NCI-H524 (cell line): ENCODE results near the gene CACNA1B.
A peak's percentile ranks its signal among the peaks of the same experiment; 100 is the strongest.
"Not testable (repeated sequence)": the region's sequence is repeated elsewhere in the genome, so short reads cannot be mapped to it uniquely, and the experiment has no call there.

Experiments used
- DNase-seq, 2 experiments: peaks; one replicate each; lab custom pipeline; 2025; lab: John Stamatoyannopoulos, UW

The CACNA1B gene

DNA sequence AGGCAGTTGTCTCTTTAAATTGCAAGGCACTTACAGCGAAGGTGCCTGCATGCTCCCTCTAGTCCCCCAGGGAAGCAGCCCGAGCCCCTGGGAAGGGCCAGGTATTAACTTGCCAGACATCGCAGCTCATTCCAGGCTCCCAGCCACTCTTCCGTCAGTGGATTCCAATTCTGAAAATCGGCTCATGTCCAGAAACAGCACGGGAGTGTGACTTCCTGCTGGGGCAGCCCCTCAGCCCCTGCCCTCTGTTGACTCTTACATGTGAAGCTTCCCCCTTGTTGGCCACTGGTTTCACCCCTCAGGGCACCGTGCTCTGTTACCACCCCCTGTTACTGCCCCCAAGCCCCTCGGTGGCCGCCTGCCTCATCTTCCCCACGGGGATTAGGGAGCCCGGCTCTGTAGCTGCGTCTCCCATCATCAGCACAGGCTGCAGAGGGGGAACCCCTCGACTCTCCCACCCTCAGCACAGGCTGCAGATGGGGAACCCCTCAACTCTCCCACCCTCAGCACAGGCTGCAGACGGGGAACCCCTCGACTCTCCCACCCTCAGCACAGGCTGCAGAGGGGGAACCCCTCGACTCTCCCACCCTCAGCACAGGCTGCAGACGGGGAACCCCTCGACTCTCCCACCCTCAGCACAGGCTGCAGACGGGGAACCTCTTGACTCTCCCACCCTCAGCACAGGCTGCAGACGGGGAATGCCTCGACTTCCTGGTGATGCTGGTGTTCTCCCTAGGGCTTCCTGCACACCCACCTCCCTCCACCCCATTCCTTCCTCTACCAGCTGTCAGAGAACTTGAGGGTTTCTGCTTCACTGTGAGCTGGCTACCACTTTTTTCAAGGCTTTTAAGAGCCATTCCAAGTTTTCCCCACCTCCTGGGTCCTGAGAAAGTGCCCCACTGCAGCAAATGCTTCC is 11.1 kb upstream of the CACNA1B start:
- DNase-seq: no peak

DNA sequence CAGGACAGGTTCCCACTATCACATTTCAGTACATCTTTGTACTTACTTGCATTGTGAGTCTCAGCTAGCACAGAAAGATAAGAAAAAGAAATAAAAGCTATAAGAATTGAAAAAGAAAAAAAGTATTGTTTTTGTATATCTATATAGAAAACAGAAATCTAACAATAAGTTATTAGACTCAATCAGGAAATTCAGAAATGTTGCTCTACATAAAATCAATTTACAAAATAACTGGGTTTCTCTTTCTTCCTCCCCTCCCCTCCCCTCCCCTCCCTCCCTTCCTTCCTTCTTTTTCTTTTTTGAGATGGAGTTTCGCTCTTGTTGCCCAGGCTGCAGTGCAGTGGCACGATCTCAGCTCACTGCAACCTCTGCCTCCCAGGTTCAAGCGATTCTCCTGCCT is 7.2 kb upstream of the CACNA1B start:
- DNase-seq: no peak

DNA sequence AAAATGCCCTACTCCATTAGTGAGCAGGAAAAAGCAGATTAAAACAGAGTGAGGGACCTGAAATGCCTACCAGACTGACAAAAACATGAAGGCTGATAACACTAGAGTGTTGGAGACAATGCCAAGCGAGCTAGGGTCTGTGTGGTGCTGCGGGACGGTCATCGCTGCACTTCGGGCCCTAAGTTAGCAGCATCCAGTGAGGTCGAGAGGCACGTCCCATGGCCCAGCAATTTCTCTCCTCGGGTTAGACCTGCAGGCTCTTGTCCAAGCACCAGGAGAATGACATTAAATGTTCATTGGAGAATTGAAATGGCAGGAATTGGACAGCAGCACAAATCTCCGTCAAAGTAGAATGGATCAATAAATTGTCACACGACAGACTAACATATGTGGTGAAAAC is 5.3 kb upstream of the CACNA1B start:
- DNase-seq: no peak

DNA sequence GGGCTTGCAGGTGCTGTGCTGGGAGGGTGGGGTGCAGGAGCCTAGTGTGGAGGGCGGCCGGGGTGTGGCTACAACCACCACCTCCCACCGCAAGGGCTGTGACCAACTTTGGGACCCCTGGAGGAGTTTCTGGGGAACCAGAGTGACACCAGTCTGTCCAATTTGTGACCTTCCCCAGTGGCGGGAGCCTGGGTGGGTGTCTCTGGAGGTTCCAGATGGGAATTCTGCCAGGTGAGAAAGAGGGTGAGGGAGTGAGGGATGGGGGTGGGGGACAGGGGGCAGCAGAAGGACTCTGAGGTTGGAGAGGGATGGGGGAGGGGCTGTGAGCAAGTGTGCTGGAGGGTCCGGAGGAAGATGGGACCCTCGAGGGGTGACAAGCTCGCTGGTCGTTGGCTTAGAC is 4.2 kb upstream of the CACNA1B start:
- DNase-seq: no peak

DNA sequence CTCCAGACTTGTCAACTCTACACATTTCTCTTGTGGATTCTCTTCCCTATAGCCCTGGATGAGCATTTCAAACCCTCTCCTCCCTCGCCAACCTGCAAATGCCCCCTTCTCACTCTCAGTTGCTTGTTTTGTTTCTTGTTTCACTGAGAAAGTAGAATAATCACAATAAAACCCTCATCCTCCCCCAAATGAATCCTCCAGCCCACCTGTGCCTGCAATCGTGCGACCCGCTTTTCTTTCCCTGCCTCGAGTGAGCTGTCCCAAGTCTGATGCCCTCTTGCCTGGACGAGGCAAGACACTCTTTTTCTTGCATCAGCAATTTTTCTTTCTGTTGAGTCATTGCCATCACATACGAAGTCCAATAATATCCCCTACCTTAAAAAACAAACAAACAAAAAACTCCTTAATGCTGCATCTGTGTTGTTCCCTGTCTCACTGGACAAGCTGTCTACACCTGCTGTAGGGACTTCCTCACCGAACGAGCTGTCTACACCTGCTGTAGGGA is 3.7 kb upstream of the CACNA1B start:
- DNase-seq: no peak

DNA sequence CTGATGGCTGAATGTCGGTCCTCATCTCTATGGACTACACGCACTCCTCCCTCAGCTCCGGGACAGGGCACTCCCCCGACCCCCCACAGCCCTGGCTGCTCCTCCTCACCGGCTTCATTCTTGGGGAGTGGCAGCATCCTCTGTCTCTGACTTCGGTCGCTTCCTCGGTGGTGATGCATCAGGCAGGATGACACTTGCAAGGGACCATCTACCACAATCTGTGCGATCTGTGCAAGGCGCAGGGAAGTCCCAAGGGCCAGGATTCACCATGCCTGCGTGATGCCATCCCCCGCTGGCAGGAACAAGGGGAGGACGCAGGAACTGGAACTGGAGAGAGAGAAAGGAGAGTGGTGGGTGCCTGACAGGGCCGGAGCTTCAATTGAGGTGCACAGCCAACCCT is 2.2 kb upstream of the CACNA1B start:
- no peak for DNase-seq

DNA sequence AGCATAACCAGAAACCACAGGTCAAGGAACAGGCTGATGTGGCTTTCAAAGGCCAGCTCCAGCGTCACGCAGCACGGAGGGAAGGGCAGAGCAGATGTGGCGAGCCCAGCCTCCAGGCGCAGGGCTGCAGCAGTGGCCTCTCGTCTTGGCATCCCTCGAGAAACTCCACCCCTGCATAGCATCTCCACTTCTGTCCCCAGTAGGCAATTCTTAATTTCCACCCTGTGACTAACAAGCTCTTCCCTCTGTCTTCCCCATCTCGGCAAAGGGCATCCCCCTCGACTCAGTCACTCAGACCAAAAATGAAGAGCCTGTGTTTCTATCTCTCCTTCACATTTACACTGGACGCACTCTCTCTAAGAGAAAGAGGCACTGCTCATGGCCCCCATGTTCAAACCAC is 1.7 kb upstream of the CACNA1B start:
- no peak for DNase-seq

DNA sequence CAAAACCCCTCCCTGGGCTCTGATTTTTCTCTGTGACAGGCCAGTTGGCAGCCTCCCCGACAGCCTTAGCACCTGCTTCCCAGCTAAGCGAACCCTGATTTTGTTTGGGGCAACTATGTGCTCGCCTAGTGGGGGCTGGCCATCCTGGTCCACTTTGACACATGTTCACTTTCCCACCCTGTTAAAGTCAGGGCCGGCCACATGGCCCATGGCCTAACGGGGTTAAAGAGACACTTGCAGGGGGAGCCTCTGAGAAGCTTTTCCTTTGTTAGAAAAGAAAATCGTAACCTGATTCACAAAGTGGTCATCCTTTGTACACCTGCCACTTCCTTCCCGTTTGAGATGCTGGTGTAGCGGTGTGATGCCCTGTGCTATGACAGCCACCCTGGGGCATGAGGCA is 1.3 kb upstream of the CACNA1B start:
- DNase-seq: no peak

DNA sequence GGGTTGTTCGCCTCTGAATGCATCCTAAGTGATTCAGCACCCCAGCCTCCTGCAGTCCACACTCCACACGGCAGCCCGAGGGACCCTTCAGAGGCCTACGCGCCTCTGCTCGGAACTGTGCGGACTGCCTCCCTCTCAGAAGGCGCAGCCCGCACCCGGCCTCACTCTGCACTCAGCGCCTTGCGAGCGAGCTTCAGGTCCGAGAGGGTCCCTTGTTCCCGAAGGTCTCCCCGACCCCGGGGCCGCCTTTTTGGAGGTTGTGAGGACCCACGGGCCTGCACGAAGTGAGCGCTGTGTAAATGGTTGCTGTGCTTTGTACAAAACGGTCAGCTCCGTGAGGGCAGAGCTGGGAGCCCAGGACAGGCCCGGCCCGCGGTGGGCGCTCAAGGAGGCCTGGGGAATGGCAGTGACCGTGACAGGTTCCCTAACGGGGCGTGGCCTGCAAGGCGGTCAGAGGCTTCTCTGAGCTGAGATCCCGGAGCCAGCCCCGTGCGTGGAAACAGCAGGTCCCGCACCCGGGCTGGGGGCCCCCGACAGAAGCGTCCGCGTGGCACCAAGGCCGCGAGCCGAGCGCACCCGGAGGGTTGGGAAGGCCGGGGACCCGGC is 698 bp upstream of the CACNA1B start:
- DNase-seq: no peak

DNA sequence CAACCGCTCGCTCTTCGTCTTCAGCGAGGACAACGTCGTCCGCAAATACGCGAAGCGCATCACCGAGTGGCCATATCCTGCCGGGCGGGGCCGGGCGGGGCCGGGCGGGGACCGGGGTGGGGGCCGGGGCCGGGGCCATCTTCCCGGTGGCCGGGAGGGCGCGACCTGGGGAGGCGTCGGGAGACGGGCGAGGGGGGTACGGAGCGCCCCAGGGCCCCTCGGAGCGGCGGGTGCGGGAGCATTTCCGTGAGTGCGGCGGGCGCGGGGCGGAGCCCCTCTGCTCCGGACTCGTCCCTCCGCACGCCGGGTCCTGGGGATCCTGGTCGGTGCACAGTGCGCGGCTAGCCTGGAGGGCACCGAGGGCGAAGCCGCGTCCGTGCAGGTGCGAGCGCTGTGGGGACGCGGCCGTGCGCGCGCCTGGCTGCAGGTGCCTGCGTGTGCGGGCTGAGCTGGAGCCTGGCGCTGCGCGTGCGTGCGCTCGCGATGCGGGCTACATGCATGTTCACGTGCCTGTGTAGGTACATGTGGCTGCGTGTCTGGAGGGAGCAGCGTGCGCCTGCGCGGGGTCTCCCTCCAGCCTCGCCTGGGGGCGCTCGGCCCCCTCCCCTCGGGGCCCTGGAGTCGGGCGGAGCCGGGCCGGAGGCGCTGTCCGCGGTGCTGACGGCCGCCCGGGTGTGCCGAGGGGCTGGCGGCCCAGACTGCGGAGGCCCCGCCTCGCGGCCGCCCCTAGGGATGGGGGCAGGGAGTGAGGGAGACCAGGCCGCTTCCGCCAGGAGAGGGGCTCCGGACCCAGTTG is 762 bp downstream of the CACNA1B start:
- peak; percentile 25 to 70 for DNase-seq

DNA sequence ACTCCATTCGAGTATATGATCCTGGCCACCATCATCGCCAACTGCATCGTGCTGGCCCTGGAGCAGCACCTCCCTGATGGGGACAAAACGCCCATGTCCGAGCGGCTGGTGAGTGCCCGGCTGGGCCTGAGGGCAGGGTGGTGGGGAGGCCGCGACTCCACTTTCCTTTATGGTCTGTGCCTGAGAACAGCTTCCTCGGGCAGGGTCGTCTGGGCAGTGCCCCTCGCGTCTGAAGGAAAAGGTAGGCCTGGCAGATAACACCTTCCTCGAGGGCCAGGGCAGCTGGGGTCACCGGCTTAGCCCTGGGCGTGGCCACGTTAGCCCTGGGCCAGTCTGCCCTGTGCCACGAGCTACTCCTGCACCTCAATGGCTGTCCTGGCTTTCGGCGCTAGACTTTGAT is 1.5 kb downstream of the CACNA1B start:
- DNase-seq: no peak

DNA sequence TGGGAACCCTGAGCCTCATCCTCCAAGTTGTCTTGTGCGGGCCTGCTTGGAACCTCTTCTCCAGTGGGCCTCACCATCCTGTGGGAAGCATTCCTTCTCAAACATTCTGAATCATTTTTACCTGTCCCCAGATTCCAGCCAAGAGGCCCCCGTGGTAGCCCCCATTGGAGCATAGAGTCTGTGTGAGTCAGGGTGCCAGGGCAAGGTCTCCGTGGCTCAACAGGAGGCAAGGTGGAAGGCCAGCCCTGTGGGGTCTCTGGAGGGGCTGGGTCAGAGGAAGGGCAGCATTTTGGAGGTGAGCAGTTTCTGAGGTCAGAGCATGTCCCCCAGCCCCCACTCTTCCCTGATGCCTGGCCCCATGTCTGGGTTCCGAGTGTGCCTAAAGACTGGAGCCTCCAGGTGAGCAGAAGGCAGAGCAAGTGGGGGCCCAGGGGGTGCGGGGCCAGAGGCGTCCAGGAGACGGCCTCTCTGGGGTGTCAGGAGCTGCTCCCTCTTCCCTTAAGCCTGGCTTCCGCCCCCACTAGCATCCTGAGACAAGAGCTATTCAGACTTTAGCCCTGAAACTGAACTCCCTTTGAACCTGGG is 2.1 kb downstream of the CACNA1B start:
- DNase-seq: no peak

DNA sequence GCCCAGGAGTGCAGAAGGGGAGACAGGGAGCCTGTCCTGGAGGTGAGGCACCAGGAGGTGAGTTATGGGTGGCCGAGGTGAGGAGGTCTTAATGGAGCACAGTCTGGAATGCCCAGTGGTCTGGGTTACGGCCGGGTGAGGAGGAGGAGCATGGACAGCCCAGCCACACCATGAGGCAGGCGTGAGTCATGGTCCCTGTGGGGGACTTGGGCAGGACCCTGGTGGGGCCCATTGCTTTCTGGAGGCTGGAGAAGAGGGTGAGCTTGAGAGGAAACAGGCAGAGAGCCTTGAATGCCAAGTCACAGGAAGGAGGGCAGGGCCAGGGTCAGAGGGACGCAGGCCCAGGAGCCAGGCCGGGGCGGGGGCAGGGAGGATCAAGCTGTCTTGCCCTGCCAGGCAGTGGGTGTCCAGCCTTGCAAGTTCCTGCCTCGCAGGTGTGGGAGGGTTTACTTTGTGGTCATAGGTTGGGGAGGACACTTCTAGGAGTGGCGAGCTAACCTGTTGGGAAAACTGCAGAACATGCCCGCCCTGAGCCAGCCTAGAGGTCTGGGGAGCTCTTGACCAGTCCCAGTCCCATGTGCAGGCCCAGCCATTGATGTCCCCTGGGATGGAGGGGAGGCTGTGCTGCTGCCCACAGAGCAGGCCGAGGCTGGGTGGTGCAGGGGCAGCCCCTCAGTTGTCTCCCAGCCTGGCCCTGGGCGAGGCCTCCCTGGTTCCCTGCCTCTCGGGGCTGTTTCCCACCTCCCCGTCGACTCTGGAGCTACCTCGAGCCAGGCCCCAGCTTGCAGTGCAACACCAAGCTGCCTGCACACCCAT is 2.8 kb downstream of the CACNA1B start:
- no peak for DNase-seq

DNA sequence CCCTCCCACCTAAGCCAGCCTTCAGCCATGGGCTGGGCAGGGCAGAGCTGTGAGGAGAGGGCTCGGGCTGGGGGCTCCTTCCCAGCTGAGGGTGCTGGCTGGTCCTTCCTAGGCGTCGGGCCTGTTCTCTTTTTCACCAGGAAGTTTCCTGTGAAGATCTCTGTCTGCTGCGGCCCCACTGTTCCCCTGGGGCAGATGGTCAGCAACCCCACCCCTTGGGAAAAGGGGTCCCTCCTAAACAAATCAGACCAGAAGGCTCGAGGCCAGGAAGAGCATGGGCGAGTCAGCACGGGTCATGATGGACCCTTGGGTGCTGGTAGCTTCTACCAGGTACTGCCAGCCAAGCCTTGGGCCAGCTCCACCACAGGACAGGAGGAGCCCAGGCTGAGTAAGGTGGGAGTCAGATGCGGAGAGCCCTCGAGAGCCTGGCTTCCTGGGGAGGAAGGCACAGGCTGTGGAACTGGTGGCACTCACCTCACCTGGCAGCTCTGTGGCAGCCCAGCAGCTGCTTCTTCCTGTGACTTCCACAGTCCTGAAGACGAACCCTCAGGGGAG is 3.5 kb downstream of the CACNA1B start:
- no peak for DNase-seq

DNA sequence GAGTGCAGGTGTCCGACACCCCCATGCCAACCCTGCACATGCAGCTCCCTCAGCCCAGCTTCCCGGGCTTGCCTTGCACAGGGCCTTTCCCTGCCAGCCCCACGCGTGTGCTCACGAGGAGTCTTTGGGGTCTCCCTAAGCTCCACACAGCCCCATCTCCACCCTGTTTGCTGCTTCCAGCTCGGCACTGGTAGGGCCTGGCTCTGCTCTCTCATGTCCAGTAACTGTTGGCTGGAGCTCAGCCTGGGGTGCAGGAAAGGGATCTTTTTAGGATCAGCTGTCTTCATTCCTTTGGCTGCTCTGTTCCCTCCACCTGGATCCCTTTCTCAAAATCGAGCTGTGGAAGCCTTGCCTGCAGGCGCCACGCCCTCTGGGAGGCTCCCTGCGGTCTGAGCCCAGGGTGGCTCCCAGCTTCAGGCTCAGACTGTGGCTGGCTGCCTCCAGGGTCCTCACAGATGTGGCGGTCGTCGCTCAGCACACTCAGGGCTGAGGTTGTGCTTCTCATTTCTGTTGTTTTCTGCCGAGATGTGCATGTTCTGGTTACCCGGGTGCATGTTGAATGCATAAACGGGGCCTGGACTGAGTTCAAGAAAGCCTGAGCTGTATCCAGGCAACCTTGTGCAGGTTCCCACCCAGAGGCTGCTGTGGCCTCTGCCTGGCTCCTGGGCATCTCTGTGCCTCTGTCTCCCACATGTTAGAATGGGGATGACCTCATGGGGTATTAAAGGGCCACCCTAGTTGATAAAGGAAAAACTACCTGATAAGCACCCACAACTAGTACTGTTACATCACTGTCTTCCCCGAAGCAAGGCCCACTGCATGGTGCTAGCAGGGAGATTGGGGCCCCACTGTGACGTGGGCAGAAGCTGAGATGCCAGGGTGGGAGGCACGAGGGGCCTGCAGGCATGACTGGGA is 4.3 kb downstream of the CACNA1B start:
- DNase-seq: no peak

DNA sequence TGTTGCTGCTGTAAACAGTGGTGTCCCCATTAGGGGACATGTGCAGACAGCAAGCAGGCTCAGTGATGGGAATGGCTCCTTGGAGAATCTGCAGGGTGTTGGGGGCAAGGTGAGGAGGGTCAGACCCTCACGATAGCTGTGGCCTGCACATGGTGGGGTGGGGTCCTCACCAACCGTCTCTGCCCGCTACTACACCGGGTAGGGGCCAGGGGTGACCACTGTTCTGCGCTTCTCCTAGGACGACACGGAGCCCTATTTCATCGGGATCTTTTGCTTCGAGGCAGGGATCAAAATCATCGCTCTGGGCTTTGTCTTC is 4.9 kb downstream of the CACNA1B start:
- no peak for DNase-seq

DNA sequence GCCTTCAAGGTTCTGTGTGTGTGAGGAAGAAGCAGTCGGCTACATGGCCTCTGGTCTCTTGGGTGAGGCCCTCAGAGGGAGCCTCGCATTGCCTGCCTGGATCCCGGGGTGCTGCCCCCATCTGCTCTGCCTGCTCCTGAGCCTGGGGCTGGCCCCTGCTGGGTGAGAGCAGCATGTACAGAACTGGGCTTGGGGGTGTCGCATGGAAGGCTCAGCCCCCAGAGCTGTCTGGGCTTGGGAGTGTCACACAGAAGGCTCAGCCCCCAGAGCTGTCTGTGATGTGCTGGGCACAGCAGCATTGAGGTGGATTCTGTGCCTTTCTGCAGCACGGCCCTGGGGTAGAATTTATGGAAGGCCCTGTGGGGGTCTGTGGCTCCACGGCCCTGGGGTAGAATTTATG is 6.4 kb downstream of the CACNA1B start:
- not testable (repeated sequence) for DNase-seq

DNA sequence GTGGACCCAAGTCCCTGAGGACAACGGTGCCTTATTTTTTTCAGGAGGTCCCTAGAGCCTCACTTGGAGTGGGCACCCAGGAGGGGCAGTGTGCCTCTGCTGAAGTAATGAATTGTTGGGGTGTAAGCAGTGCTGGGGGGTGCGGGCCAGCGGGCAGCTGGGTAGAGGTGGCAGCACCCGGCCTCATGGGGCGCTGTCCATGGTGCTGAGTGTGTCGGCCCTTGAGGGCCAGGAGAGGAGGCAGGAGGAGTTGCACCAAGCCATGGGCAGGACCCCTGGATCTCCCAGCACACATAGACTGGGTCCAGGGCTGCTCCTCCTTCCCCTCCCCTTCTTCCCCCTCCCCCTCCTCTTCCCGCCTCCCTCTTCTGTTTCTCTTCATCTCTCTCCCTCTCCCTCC is 7.0 kb downstream of the CACNA1B start:
- not testable (repeated sequence) for DNase-seq

DNA sequence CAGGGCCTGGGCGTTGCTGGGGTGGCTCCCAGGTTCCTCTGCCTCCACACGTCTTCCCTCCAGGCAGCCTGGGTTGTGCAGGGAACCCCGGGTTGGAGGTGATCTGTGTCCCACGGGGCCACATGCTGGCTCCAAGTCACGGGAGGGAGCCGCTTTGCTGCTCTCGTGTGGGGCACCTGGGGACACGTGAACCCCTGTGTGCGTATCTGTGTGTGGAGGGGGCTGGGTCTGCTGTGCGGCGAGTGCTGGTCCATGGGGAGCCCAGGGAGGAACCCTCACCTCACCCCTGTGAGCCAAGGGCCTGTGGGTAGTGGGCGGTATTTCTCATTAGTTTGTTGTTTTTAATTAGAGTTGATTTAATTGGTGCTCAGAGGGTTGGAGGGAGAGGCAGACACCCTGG is 7.5 kb downstream of the CACNA1B start:
- DNase-seq: not testable (repeated sequence)

DNA sequence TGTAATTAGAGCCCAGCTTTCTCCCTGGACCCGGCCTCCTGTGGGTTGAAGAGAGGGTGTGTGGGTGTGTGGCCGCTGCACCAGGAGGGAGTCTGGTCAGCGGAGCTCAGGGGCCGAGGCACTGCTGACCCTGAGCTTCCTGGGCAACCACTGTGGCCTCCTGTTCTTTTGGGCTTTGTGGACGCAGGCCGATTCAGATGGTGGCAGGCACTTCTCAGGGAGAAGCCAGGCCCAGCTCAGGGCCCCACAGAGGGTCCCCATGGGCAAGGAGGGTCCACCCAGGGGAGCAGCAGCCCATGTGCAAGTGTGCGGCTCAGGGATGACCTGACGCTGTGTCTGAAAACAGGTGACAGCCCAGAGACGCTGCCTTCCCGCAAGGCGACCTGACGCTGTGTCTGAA is 11.0 kb downstream of the CACNA1B start:
- not testable (repeated sequence) for DNase-seq
